Psoas muscle (tissue), 8 donors: ENCODE data around the gene PHKG1. TPM values are rescaled to one million over a fixed set of nuclear protein-coding genes. Genes with fewer than 3 reads are reported as not detected.
"Not testable (repeated sequence)": the region's sequence is repeated elsewhere in the genome, so short reads cannot be mapped to it uniquely, and the experiment has no call there.

ENCODE experiments used
- ATAC-seq, 4 donors: fragments of 200-7000 bp; cut with Tn5 transposase; one replicate each; pipeline ENCODE4 v1.9.1; 2020; ENCODE audit warnings: moderate library complexity in 3 of 4, mild to moderate bottlenecking in 2 of 4
- DNase-seq, 2 donors: peaks; one replicate each; pipeline ENCODE4 v3.0.0-alpha.2; 2020
- H3K27ac ChIP-seq: fragments of 200-600 bp; one replicate; pipeline ENCODE4 v1.8.0; 2022
- H3K27me3 ChIP-seq, 3 donors: fragments of 200-600 bp in 1 of 3; one replicate each; pipeline versions ENCODE4 v1.6.1 to v1.8.0; 2013 to 2022; ENCODE audit warnings: low read length in 2 of 3, mild to moderate bottlenecking in 2 of 3, moderate library complexity in 1 of 3; ENCODE audit not compliant: insufficient read depth in 3 of 3
- H3K36me3 ChIP-seq, 2 donors: fragments of 200-600 bp in 1 of 2; one replicate each; pipeline versions ENCODE4 v1.6.1 to v1.8.0; 2013 to 2022; ENCODE audit warnings: low read depth in 1 of 2, mild to moderate bottlenecking in 1 of 2, moderate library complexity in 1 of 2; ENCODE audit not compliant: insufficient read depth in 1 of 2
- H3K4me1 ChIP-seq: fragments of 200-600 bp; one replicate; pipeline ENCODE4 v1.8.0; 2022
- H3K4me3 ChIP-seq: fragments of 200-600 bp; one replicate; pipeline ENCODE4 v1.8.0; 2022; ENCODE audit warnings: mild to moderate bottlenecking
- H3K9me3 ChIP-seq: fragments of 200-600 bp; one replicate; pipeline ENCODE4 v1.8.0; 2022
- CTCF ChIP-seq: fragments of 200-600 bp; IDR thresholded peaks from one replicate; pipeline ENCODE4 v1.8.0; 2022; ENCODE audit warnings: antibody characterized with exemption
- WGBS, 3 donors: extraction: QIAGEN DNeasy Blood & Tissue Kit; methylation state at CpG; one replicate each; pipeline versions ENCODE4 v1.1.6 to v1.1.7; 2013; 5-methylcytosine and 5-hydroxymethylcytosine counted together
- intact Hi-C, 2 donors: fragments of 100-400 bp; cut with DNase I; formaldehyde crosslinking; loops; one replicate each; pipeline versions ENCODE4 v1.11.0 to v1.14.2; 2022
- polyA plus RNA-seq, 3 donors: library from polyadenylated mRNA; stranded (reverse); fragments of 200-250 nt; gene quantifications; one replicate each; pipeline ENCODE4 v1.2.3, GENCODE V29; 2013
- total RNA-seq, 4 donors: library from RNA; stranded (reverse); fragmentation: NEBNext Ultra II Directional in 2 of 4; extraction: Animal tissue kit (Norgen Biotek cat#: 25700) in 2 of 4; gene quantifications; one replicate each; pipeline versions ENCODE4 v1.2.1 to v1.2.4, GENCODE V29; 2021 to 2023
- donor health status: healthy with polysubstance abuse.
- donor health status: DM: no; HTN: no; CAD: no; lungs with moderate emphysema.
- donor health status: Bipolar disorder and iron deficiency.
- donor health status: healthy.
- donor health status: DM: yes; HTN: yes; CAD: no.
- donor health status: DM: no; HTN: no; CAD: no.
- donor health status: DM: no; HTN: no; CAD: no.
- donor health status: DM: yes; HTN: yes; CAD: no.

PHKG1 gene
- total and polyA plus RNA-seq, 7 donors: 9.2 to 99.6 (median 43.5) TPM

- no peak for TF ChIP-seq CTCF
- WGBS, 3 donors: 72 to 82% (median 76%) methylated on average over 15 to 16 of the region's 16 CpGs
- peaks cover 40% of the 10 kb centered on the region for H3K4me1 ChIP-seq
- DNase-seq: no peak
- peak overlapping the region; percentile 74 for H3K27ac ChIP-seq
- H3K4me3 ChIP-seq: no peak overlapping the region
- no peak for ATAC-seq
- no peaks in the 10 kb centered on the region for H3K27me3 ChIP-seq
- H3K36me3 ChIP-seq: peaks cover 0 to 27% of the 10 kb centered on the region in 2 donors
- no peaks in the 10 kb centered on the region for H3K9me3 ChIP-seq
- intact Hi-C loops: loop anchor here (2.0 to 10.0 kb wide), 4 partner anchors 15 to 643 kb away; partner anchors contain the start of genes PHKG1 (in 1 of the 2) and ZNF713 (in 1 of the 2)
These were observed 14.6 kb downstream of the PHKG1 start for GRCh38 chr7:56078196-56078595.

- no peak for DNase-seq
- Histone ChIP-seq H3K27me3 (no peaks in the 10 kb centered on the region), H3K4me1 (peaks cover 35% of the 10 kb centered on the region), H3K4me3 (no peak overlapping the region), H3K36me3 (peaks cover 0 to 32% of the 10 kb centered on the region in 2 donors), H3K9me3 (no peaks in the 10 kb centered on the region), H3K27ac (peak overlapping the region; percentile 74)
- intact Hi-C loops: loop anchor here (2.0 to 10.0 kb wide), 4 partner anchors 15 to 643 kb away; partner anchors contain the start of genes PHKG1 (in 1 of the 2) and ZNF713 (in 1 of the 2)
- no peak for ATAC-seq
- WGBS, 3 donors: 80 to 97% (median 85%) methylated on average over 3 of the region's 3 CpGs
- TF ChIP-seq CTCF: no peak
These were observed 15.1 kb downstream of the PHKG1 start for GRCh38 chr7:56077681-56078080.

GRCh38 chr7:56074371-56074791, 18.4 kb downstream of the PHKG1 start:
- Histone ChIP-seq H3K9me3 (no peaks in the 10 kb centered on the region), H3K27ac (peak overlapping the region; percentile 27), H3K36me3 (peaks cover 5 to 52% of the 10 kb centered on the region in 2 donors), H3K4me1 (peaks cover 12% of the 10 kb centered on the region), H3K4me3 (no peak overlapping the region), H3K27me3 (no peaks in the 10 kb centered on the region)
- ATAC-seq (peak; percentile 85 to 91 (median 88)), DNase-seq (peak; percentile 79 to 89)
- intact Hi-C loops: loop anchor here (1.0 to 10.0 kb wide), 5 partner anchors 70 to 640 kb away; partner anchors contain the start of gene ZNF713 (in 1 of the 2)
- peak; percentile 87 for TF ChIP-seq CTCF
- 10 to 16% (median 11%) methylated on average over 19 of the region's 19 CpGs for WGBS, 3 donors

GRCh38 chr7:56066376-56066775, 26.4 kb downstream of the PHKG1 start:
- H3K4me1 ChIP-seq, DNase-seq, H3K4me3 ChIP-seq, H3K9me3 ChIP-seq, H3K27me3 ChIP-seq, H3K27ac ChIP-seq, ATAC-seq: not testable (repeated sequence)
- peaks cover 5 to 67% of the 10 kb centered on the region in 2 donors for H3K36me3 ChIP-seq
- intact Hi-C loops: loop anchor here in 1 of 2 donors (2.0 kb wide), 1 partner anchor 34 kb away; no protein-coding TSS in a partner anchor
- 95 to 97% (median 96%) methylated on average over 13 of the region's 13 CpGs for WGBS, 3 donors

GRCh38 chr7:56063882-56064625, 28.7 kb downstream of the PHKG1 start, which contains the start of gene SUMF2:
Gene SUMF2 (plus strand): TSS chr7:56064286. CDS start chr7:56064312, 26 bp downstream.
- H3K27me3 ChIP-seq: no peaks in the 10 kb centered on the region
- WGBS, 3 donors: 1% methylated on average over 41 to 49 of the region's 49 CpGs
- peaks cover 0 to 67% of the 10 kb centered on the region in 2 donors for H3K36me3 ChIP-seq
- H3K4me1 ChIP-seq: peaks cover 9% of the 10 kb centered on the region
- TF ChIP-seq CTCF: no peak
- H3K9me3 ChIP-seq: no peaks in the 10 kb centered on the region
- ATAC-seq: peak; percentile 99
- intact Hi-C loops: no loop called here
- peak; percentile 93 to 96 for DNase-seq
- H3K27ac ChIP-seq: peak within 1 kb of the TSS; percentile 91
- H3K4me3 ChIP-seq: peak within 1 kb of the TSS; percentile 88
